K562 (cell line): ENCODE results near the gene IARS2. TPM values are rescaled to one million over a fixed set of nuclear protein-coding genes. Genes with fewer than 3 reads are reported as not detected.

Experiments used
- ATAC-seq: fragments of 200-7000 bp; cut with Tn5 transposase; 3 replicates; pipeline ENCODE4 v1.9.1; 2020; ENCODE audit warnings: moderate library complexity
- BruUV-seq: library from RNA; stranded (reverse); fragments of 400-500 nt; replicated peaks from 2 replicates; lab custom pipeline; 2021; lab: Mats Ljungman, UMichigan
- CTCF ChIA-PET: fragments of 300-600 bp; formaldehyde crosslinking; extraction: SDS; loops from one replicate; lab custom pipeline; 2021; ENCODE audit warnings: low intra/inter-chr PET ratio; lab: Yijun Ruan, JAX
- POLR2A ChIA-PET: fragments of 300-600, 350-650 bp; sonication (Branson Sonifier 250); formaldehyde crosslinking; extraction: SDS; loops from one replicate; lab custom pipeline; 2021; ENCODE audit warnings: antibody characterized with exemption, inconsistent platforms; lab: Yijun Ruan, JAX
- DNase-seq, 4 experiments: peaks; one replicate each; pipeline versions ENCODE4 v3.0.0 to v3.0.0-alpha.2; 2011 to 2018; ENCODE audit warnings: low spot score in 3 of 4, mixed read lengths in 3 of 4; ENCODE audit errors: extremely low read depth in 1 of 4
- FAIRE-seq: peaks from 2 replicates; lab custom pipeline; 2011; peaks lifted over from hg19 to GRCh38; lab: Jason Lieb, UNC
- H2AFZ ChIP-seq: 2 replicates; pipeline ENCODE4 v1.6.0; 2011; ENCODE audit warnings: low read depth, low read length, control low read depth, inconsistent platforms
- H3K27ac ChIP-seq: fragments of 200-600 bp; 3 replicates; pipeline ENCODE4 v1.8.0; 2011; ENCODE audit warnings: low read depth, mild to moderate bottlenecking, control low read depth, inconsistent platforms, low read length, moderate library complexity, mixed read lengths; ENCODE audit errors: extremely low read depth
- H3K27me3 ChIP-seq, 2 experiments: fragments of 300-600 bp in 1 of 2; 2 replicates in 1 of 2; 3 replicates in 1 of 2; pipeline versions ENCODE4 v1.6.0 to v1.8.0; 2011; ENCODE audit warnings: inconsistent platforms in 2 of 2, low read length in 2 of 2, mild to moderate bottlenecking in 1 of 2, mixed read lengths in 1 of 2, moderate library complexity in 1 of 2; ENCODE audit not compliant: control insufficient read depth in 2 of 2, insufficient read depth in 2 of 2
- H3K36me3 ChIP-seq: fragments of 300-600 bp; 3 replicates; pipeline ENCODE4 v1.8.0; 2011; ENCODE audit warnings: mild to moderate bottlenecking, low read length, inconsistent platforms; ENCODE audit not compliant: control insufficient read depth, insufficient read depth
- H3K4me1 ChIP-seq, 2 experiments: fragments of 200-600 bp in 1 of 2; replicated peaks in 1 of 2; 2 replicates in 1 of 2; 3 replicates in 1 of 2; pipeline versions ENCODE4 v1.5.1 to v1.8.0; 2011; ENCODE audit warnings: inconsistent platforms in 2 of 2, low read length in 2 of 2, mild to moderate bottlenecking in 1 of 2, mixed read lengths in 1 of 2, moderate library complexity in 1 of 2; ENCODE audit not compliant: control insufficient read depth in 2 of 2, insufficient read depth in 2 of 2
- H3K4me2 ChIP-seq: 2 replicates; pipeline ENCODE4 v1.6.1; 2011; ENCODE audit warnings: low read length, control low read depth, inconsistent platforms, mixed read lengths; ENCODE audit not compliant: insufficient read depth
- H3K4me3 ChIP-seq: fragments of 200-600 bp; sonication (generic), shearing (Covaris generic); 2 replicates; pipeline ENCODE4 v1.5.1; 2016; ENCODE audit warnings: control low read depth, inconsistent platforms
- H3K79me2 ChIP-seq: fragments of 200-600 bp; 3 replicates; pipeline ENCODE4 v1.8.0; 2011; ENCODE audit warnings: low read length, inconsistent platforms; ENCODE audit not compliant: control insufficient read depth, insufficient read depth
- H3K9ac ChIP-seq, 2 experiments: 2 replicates each; pipeline versions ENCODE4 v1.6.0 to v1.6.1; 2011; ENCODE audit warnings: low read depth in 2 of 2, low read length in 2 of 2, control low read depth in 1 of 2, inconsistent platforms in 1 of 2, mild to moderate bottlenecking in 1 of 2, mixed read lengths in 1 of 2; ENCODE audit not compliant: insufficient read depth in 1 of 2
- H3K9me1 ChIP-seq: one replicate; pipeline ENCODE4 v1.6.0; 2011; ENCODE audit warnings: inconsistent platforms, mild to moderate bottlenecking, low read length, moderate library complexity; ENCODE audit not compliant: control insufficient read depth, insufficient read depth
- H3K9me3 ChIP-seq: replicated peaks from 2 replicates; pipeline ENCODE4 v1.5.1; 2011; ENCODE audit warnings: low read depth, low read length, inconsistent platforms; ENCODE audit not compliant: control insufficient read depth, insufficient read depth
- H4K20me1 ChIP-seq: replicated peaks from 2 replicates; pipeline ENCODE4 v1.6.1; 2011; ENCODE audit warnings: low read length, inconsistent platforms, mixed read lengths; ENCODE audit not compliant: control insufficient read depth, insufficient read depth
- CBX3 ChIP-seq, 2 experiments: IDR thresholded peaks; 1 replicate in 1 of 2; 2 replicates in 1 of 2; pipeline ENCODE4 v1.6.1; 2012; ENCODE audit warnings: inconsistent platforms in 2 of 2, low read length in 2 of 2, borderline replicate concordance in 1 of 2, control low read depth in 1 of 2
- ETV5 ChIP-seq: sonication (generic); formaldehyde crosslinking; IDR thresholded peaks from 2 replicates; pipeline ENCODE4 v1.4.0; 2020; ENCODE audit warnings: low read depth, mild to moderate bottlenecking, missing genetic modification reagents
- FOXK2 ChIP-seq, 2 experiments: fragments of 450-650 bp; IDR thresholded peaks in 1 of 2; conservative IDR thresholded peaks in 1 of 2; 2 replicates each; pipeline ENCODE4 v1.6.1; 2016; ENCODE audit warnings: low read depth in 2 of 2, mild to moderate bottlenecking in 1 of 2
- FUS ChIP-seq: fragments of 200-400 bp; formaldehyde crosslinking; optimal IDR thresholded peaks from 2 replicates; pipeline ENCODE3; 2017; ENCODE audit warnings: low read depth, low read length
- MXI1 ChIP-seq: IDR thresholded peaks from 2 replicates; pipeline ENCODE4 v1.6.1; 2011; ENCODE audit warnings: low read depth, mild to moderate bottlenecking, improper control_type of control experiment, low read length
- NCOA6 ChIP-seq: fragments of 450-650 bp; IDR thresholded peaks from 2 replicates; pipeline ENCODE4 v1.6.1; 2017; ENCODE audit warnings: mild to moderate bottlenecking
- NEUROD1 ChIP-seq: fragments of 150-350 bp; IDR thresholded peaks from 2 replicates; pipeline ENCODE4 v1.6.1; 2014; ENCODE audit warnings: borderline replicate concordance, low read length, low read depth; ENCODE audit not compliant: partially characterized antibody
- SAFB2 ChIP-seq: fragments of 200-400 bp; formaldehyde crosslinking; IDR thresholded peaks from 2 replicates; pipeline ENCODE4 v1.6.1; 2018; ENCODE audit warnings: borderline replicate concordance, low read length, low read depth, moderate library complexity; ENCODE audit not compliant: severe bottlenecking
- SMARCC2 ChIP-seq: fragments of 450-650 bp; IDR thresholded peaks from 2 replicates; pipeline ENCODE4 v1.6.1; 2017; ENCODE audit warnings: antibody characterized with exemption, moderate library complexity, mild to moderate bottlenecking, low read depth
- SP1 ChIP-seq: sonication (generic); formaldehyde crosslinking; IDR thresholded peaks from 2 replicates; pipeline ENCODE4 v1.8.1; 2022; ENCODE audit warnings: mild to moderate bottlenecking, missing genetic modification reagents
- TAF15 ChIP-seq: fragments of 200-400 bp; formaldehyde crosslinking; IDR thresholded peaks from 2 replicates; pipeline ENCODE4 v1.6.1; 2017; ENCODE audit warnings: mild to moderate bottlenecking, low read depth, low read length, moderate library complexity
- TAF9B ChIP-seq: fragments of 450-650 bp; IDR thresholded peaks from 2 replicates; pipeline ENCODE4 v1.6.1; 2018; ENCODE audit warnings: mild to moderate bottlenecking; ENCODE audit not compliant: partially characterized antibody
- TCF7 ChIP-seq: sonication (generic); IDR thresholded peaks from 2 replicates; pipeline ENCODE4 v1.6.1; 2016; ENCODE audit warnings: antibody characterized with exemption, borderline replicate concordance
- TFE3 ChIP-seq: fragments of 450-650 bp; formaldehyde crosslinking; IDR thresholded peaks from 2 replicates; pipeline ENCODE4 v1.4.0; 2020; ENCODE audit warnings: mild to moderate bottlenecking, mixed read lengths
- ZNF165 ChIP-seq: fragments of 250-450 bp; sonication (Bioruptor Pico); IDR thresholded peaks from 2 replicates; pipeline ENCODE4 v1.4.0; 2020; ENCODE audit warnings: borderline replicate concordance
- ZNF785 ChIP-seq: fragments of 250-450 bp; sonication (Bioruptor Pico); IDR thresholded peaks from 2 replicates; pipeline ENCODE4 v1.4.0; 2020; ENCODE audit warnings: mild to moderate bottlenecking
- in situ Hi-C: fragments of 300-500 bp; cut with MboI; formaldehyde crosslinking; loops from 4 replicates; pipeline ENCODE4 v1.15.0; 2018; ENCODE audit warnings: inconsistent platforms, mixed read lengths
- intact Hi-C: fragments of 100-400 bp; cut with micrococcal nuclease; formaldehyde crosslinking; loops from 2 replicates; pipeline ENCODE4 v1.14.2; 2022
- polyA plus RNA-seq, 8 experiments: library from polyadenylated mRNA; depleted of rRNA in 4 of 8; stranded (reverse) in 5 of 8; unstranded in 3 of 8; fragments of >200 nt; fragmentation: Nextera tagmentation in 2 of 8; fragmentation: Illumina TruSeq in 1 of 8; extraction: Ambion mirVana in 2 of 8; extraction: Trizol in 1 of 8; gene quantifications; 2 replicates each; pipeline versions ENCODE4 v1.2.1 to v1.2.3, GENCODE V29; 2011 to 2014; ENCODE audit warnings: inconsistent platforms in 1 of 8, missing spikeins in 1 of 8
- total RNA-seq, 7 experiments: library from RNA; depleted of rRNA in 6 of 7; stranded (reverse); fragments of >200 nt in 6 of 7; fragmentation: Illumina TruSeq in 2 of 7; extraction: Trizol in 2 of 7; gene quantifications; 2 replicates each; pipeline versions ENCODE4 v1.2.1 to v1.2.3, GENCODE V29; 2011 to 2021; ENCODE audit warnings: low replicate concordance in 1 of 7
- TF ChIP-seq, protein P1 (sequence below): sonication (generic); formaldehyde crosslinking; IDR thresholded peaks from 2 replicates; pipeline ENCODE4 v1.8.0; 2022; ENCODE audit warnings: mild to moderate bottlenecking, low read depth, missing genetic modification reagents

IARS2 gene
- total and polyA plus RNA-seq, 9 of the 15 experiments (the other 6 are each of a cell fraction or from before 2014, with no cell fraction given), result 39.6 to 127 (median 93.8) TPM

- no peak for TF ChIP-seq ZNF785 (CRISPR knock-in tag)
- peak; percentile 47 for TF ChIP-seq TAF9B
- TF ChIP-seq SP1 (CRISPR knock-in tag), result peak; percentile 49; the same call in 1 of the 2 replicates
- no peak; a peak in 1 of 3 replicates for TF ChIP-seq CBX3 (IDR thresholded peaks at IDR 0.05; ENCODE audit: borderline replicate concordance in 1 of 2, low read length in 2 of 2)
Observed at GRCh38 chr1:220093361-220094015, 444 bp upstream of the IARS2 start (continued).

DNA sequence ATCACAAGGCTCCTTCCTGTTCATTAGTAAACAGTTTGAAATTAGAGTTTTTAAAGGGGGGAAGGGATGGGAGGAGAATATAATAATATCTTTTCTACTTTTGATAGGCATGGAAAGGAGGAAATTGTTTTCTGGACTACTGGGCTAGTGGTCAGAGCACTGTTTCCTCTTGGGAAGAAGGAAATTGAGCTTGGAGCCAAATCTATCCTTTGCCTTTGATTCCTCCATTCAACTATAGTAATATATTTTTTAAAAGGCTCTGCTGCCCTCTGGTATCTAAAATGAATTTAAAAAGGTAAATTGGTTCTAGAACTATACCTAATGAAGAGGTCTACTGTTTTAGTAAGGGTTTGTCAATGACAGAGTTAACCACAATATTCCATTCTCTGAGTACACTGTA is 5.9 kb downstream of the IARS2 start:
- in situ Hi-C loops, result no loop called here
- peaks cover 80% of the 10 kb centered on the region; the same call in 2 of the 3 replicates for H3K36me3 ChIP-seq
- CTCF ChIA-PET, result no interaction called here
- no peak for TF ChIP-seq NEUROD1
- TF ChIP-seq NCOA6, result no peak
- no peak for TF ChIP-seq FOXK2 (conservative IDR thresholded peaks at IDR 0.05 in 1 of 2, IDR thresholded peaks at IDR 0.05 in 1 of 2; ENCODE audit: low read depth in 2 of 2)
- no peak for TF ChIP-seq SAFB2
- TF ChIP-seq TAF15, result no peak
- no peak for TF ChIP-seq ZNF165 (CRISPR knock-in tag)
- TF ChIP-seq, protein P1, sequence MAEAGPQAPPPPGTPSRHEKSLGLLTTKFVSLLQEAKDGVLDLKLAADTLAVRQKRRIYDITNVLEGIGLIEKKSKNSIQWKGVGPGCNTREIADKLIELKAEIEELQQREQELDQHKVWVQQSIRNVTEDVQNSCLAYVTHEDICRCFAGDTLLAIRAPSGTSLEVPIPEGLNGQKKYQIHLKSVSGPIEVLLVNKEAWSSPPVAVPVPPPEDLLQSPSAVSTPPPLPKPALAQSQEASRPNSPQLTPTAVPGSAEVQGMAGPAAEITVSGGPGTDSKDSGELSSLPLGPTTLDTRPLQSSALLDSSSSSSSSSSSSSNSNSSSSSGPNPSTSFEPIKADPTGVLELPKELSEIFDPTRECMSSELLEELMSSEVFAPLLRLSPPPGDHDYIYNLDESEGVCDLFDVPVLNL (CRISPR knock-in tag), result no peak
- no peak for TF ChIP-seq SMARCC2
- no peak for TF ChIP-seq TFE3 (CRISPR knock-in tag)
- TF ChIP-seq MXI1, result no peak
- TF ChIP-seq ETV5 (CRISPR knock-in tag), result no peak
- TF ChIP-seq FUS, result no peak
- TF ChIP-seq TCF7, result no peak

More for the DNA sequence above, 5.9 kb downstream of the IARS2 start:
- H3K27ac ChIP-seq, result no peak overlapping the region
- no peak for DNase-seq
- POLR2A ChIA-PET, result no interaction called here
- no TSS peak for BruUV-seq
- no peak overlapping the region for H3K4me3 ChIP-seq
- ATAC-seq, result no peak
- H2AFZ ChIP-seq, result no peak overlapping the region
- no peaks in the 10 kb centered on the region for H3K9me1 ChIP-seq
- H4K20me1 ChIP-seq, result no peaks in the 10 kb centered on the region
- no peak overlapping the region for H3K9ac ChIP-seq
- H3K79me2 ChIP-seq, result peaks cover 17% of the 10 kb centered on the region
- intact Hi-C loops, result no loop called here
- H3K4me2 ChIP-seq, result no peak overlapping the region
- FAIRE-seq, result no peak
- peaks cover 6 to 8% of the 10 kb centered on the region in 2 experiments; a peak in 4 of 5 replicates for H3K4me1 ChIP-seq
- H3K9me3 ChIP-seq, result no peaks in the 10 kb centered on the region
- H3K27me3 ChIP-seq, result no peaks in the 10 kb centered on the region
